ENCODE data around the gene NSDHL.
"Not testable (repeated sequence)": the region's sequence is repeated elsewhere in the genome, so short reads cannot be mapped to it uniquely, and the experiment has no call there.

Gene NSDHL

GRCh38 chrX:152830312-152831305 lies at the start of gene NSDHL, which contains the start of gene CETN2:
Gene NSDHL (plus strand): TSS chrX:152831063. CDS start chrX:152846325, 15,262 bp downstream.
Gene CETN2 (minus strand): TSS chrX:152830757. CDS start chrX:152830710, 47 bp downstream.
- DNase-seq = peak; percentile 59

- DNase-seq = not testable (repeated sequence)
These were observed 43.8 kb upstream of the NSDHL start for GRCh38 chrX:152787062-152787461.

GRCh38 chrX:152798945-152799344 lies 31.9 kb upstream of the NSDHL start:
- DNase-seq = no peak

- no peak for DNase-seq
These were observed 24.8 kb upstream of the NSDHL start for GRCh38 chrX:152806035-152806434.

- DNase-seq = no peak
These were observed 20.5 kb upstream of the NSDHL start for GRCh38 chrX:152810403-152810802.

- DNase-seq = no peak
These were observed 17.7 kb upstream of the NSDHL start for GRCh38 chrX:152813206-152813605.

- DNase-seq = no peak
These were observed 16.8 kb upstream of the NSDHL start for GRCh38 chrX:152814048-152814447.

- DNase-seq = no peak
These were observed 13.6 kb upstream of the NSDHL start for GRCh38 chrX:152817078-152817764.

GRCh38 chrX:152818356-152818755 lies 12.5 kb upstream of the NSDHL start:
- DNase-seq = no peak

- no peak for DNase-seq
These were observed 11.6 kb upstream of the NSDHL start for GRCh38 chrX:152819266-152819665.

GRCh38 chrX:152819732-152820131 lies 11.1 kb upstream of the NSDHL start:
- no peak for DNase-seq

- DNase-seq = no peak
These were observed 9.6 kb upstream of the NSDHL start for GRCh38 chrX:152821145-152821765.

GRCh38 chrX:152822383-152823086 lies 8.3 kb upstream of the NSDHL start:
- no peak for DNase-seq

- DNase-seq = no peak
These were observed 7.2 kb upstream of the NSDHL start for GRCh38 chrX:152823657-152824056.

GRCh38 chrX:152824841-152825374 lies 6.0 kb upstream of the NSDHL start:
- DNase-seq = no peak

GRCh38 chrX:152831391-152831790 lies 528 bp downstream of the NSDHL start:
- DNase-seq = no peak

- no peak for DNase-seq
These were observed 1.7 kb downstream of the NSDHL start for GRCh38 chrX:152832520-152832919.

- DNase-seq = no peak
These were observed 2.5 kb downstream of the NSDHL start for GRCh38 chrX:152833378-152833777.

- DNase-seq = not testable (repeated sequence)
These were observed 4.6 kb downstream of the NSDHL start for GRCh38 chrX:152835470-152835869.

GRCh38 chrX:152842772-152843338 lies 12.0 kb downstream of the NSDHL start:
- no peak for DNase-seq

GRCh38 chrX:152843852-152844251 lies 13.0 kb downstream of the NSDHL start:
- no peak for DNase-seq

- DNase-seq = no peak
These were observed 13.4 kb downstream of the NSDHL start for GRCh38 chrX:152844256-152844655.

Measured in NCI-H2029 treated with DMSO at 0.1 percent for 48 hours (cell line).